Measurements from ENCODE around the gene CCT3.

Gene CCT3

GRCh38 chr1:156319664-156320063, 18.4 kb downstream of the CCT3 start:
- DNase-seq = peak; percentile 21

GRCh38 chr1:156316909-156317308, 21.2 kb downstream of the CCT3 start:
- no peak for DNase-seq

- DNase-seq = no peak
These were observed 27.1 kb downstream of the CCT3 start for GRCh38 chr1:156310962-156311361.

GRCh38 chr1:156308078-156308477, 30.0 kb downstream of the CCT3 start:
- no peak for DNase-seq

GRCh38 chr1:156305215-156305614, 32.9 kb downstream of the CCT3 start:
- DNase-seq = no peak

- no peak for DNase-seq
These were observed 34.9 kb downstream of the CCT3 start for GRCh38 chr1:156303241-156303640.

- no peak for DNase-seq
These were observed 39.2 kb downstream of the CCT3 start, which contains the start of gene VHLL for GRCh38 chr1:156298852-156299357. Gene VHLL, minus strand, starts transcription at chr1:156299307. Its CDS starts 118 bp downstream, at chr1:156299189.

GRCh38 chr1:156295391-156295947, 42.6 kb downstream of the CCT3 start, which contains the start of gene GLMP:
Gene GLMP, minus strand, starts transcription at chr1:156295679. Its CDS starts 34 bp downstream, at chr1:156295645.
- DNase-seq = peak; percentile 57

GRCh38 chr1:156293895-156294294, 44.2 kb downstream of the CCT3 start:
- no peak for DNase-seq

- DNase-seq = no peak
These were observed 45.0 kb downstream of the CCT3 start for GRCh38 chr1:156293098-156293434.

GRCh38 chr1:156291226-156292061, 46.6 kb downstream of the CCT3 start:
- peak; percentile 10 for DNase-seq

GRCh38 chr1:156289857-156290256, 48.2 kb downstream of the CCT3 start:
- DNase-seq = no peak

- DNase-seq = no peak
These were observed 52.0 kb downstream of the CCT3 start for GRCh38 chr1:156286061-156286460.

- DNase-seq = no peak
These were observed 52.7 kb downstream of the CCT3 start for GRCh38 chr1:156285437-156285836.

- no peak for DNase-seq
These were observed 53.3 kb downstream of the CCT3 start for GRCh38 chr1:156284757-156285156.

GRCh38 chr1:156284112-156284511, 54.0 kb downstream of the CCT3 start, which contains the start of gene TMEM79:
Gene TMEM79, plus strand, starts transcription at chr1:156284325. Its CDS starts 902 bp downstream, at chr1:156285227.
- DNase-seq = no peak

GRCh38 chr1:156283521-156283920, 54.6 kb downstream of the CCT3 start:
- DNase-seq = no peak

GRCh38 chr1:156282479-156283222, 55.4 kb downstream of the CCT3 start, which contains the start of gene SMG5:
Gene SMG5, minus strand, starts transcription at chr1:156282825. Its CDS starts 145 bp downstream, at chr1:156282680.
- DNase-seq = peak; percentile 99

- DNase-seq = no peak
These were observed 56.2 kb downstream of the CCT3 start for GRCh38 chr1:156281693-156282478.

GRCh38 chr1:156281281-156281680, 56.8 kb downstream of the CCT3 start:
- peak; percentile 13 for DNase-seq

- DNase-seq = no peak
These were observed 58.3 kb downstream of the CCT3 start for GRCh38 chr1:156279837-156280236.

- no peak for DNase-seq
These were observed 61.1 kb downstream of the CCT3 start for GRCh38 chr1:156276966-156277381.

Data from CD4-positive, alpha-beta T cell treated with Interleukin-4 for 4 hours (primary cell).